Measurements from ENCODE around the gene PARP15. TPM values are rescaled to one million over a fixed set of nuclear protein-coding genes. Genes with fewer than 3 reads are reported as not detected.
"Not testable (repeated sequence)": the region's sequence is repeated elsewhere in the genome, so short reads cannot be mapped to it uniquely, and the experiment has no call there.

PARP15 gene
- total and polyA plus RNA-seq, 10 donors: 59.3 to 128 (median 72.8) TPM

DNA sequence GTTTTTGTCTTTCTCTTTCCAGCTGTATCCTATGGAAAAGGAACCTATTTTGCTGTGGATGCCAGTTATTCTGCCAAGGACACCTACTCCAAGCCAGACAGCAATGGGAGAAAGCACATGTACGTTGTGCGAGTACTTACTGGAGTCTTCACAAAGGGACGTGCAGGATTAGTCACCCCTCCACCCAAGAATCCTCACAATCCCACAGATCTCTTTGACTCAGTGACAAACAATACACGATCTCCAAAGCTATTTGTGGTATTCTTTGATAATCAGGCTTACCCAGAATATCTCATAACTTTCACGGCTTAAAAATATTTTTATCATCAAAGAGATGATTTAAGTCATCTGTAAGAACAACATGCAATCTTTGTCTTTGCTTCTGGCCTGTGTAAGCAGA is 58.3 kb downstream of the PARP15 start:
- TF ChIP-seq POLR2AphosphoS5 (IDR thresholded peaks at IDR 0.05) (no peak), POLR2A (IDR thresholded peaks at IDR 0.05) (no peak)
- TF ChIP-seq, protein P1, sequence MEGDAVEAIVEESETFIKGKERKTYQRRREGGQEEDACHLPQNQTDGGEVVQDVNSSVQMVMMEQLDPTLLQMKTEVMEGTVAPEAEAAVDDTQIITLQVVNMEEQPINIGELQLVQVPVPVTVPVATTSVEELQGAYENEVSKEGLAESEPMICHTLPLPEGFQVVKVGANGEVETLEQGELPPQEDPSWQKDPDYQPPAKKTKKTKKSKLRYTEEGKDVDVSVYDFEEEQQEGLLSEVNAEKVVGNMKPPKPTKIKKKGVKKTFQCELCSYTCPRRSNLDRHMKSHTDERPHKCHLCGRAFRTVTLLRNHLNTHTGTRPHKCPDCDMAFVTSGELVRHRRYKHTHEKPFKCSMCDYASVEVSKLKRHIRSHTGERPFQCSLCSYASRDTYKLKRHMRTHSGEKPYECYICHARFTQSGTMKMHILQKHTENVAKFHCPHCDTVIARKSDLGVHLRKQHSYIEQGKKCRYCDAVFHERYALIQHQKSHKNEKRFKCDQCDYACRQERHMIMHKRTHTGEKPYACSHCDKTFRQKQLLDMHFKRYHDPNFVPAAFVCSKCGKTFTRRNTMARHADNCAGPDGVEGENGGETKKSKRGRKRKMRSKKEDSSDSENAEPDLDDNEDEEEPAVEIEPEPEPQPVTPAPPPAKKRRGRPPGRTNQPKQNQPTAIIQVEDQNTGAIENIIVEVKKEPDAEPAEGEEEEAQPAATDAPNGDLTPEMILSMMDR (IDR thresholded peaks at IDR 0.05 in 8 of 11, conservative IDR thresholded peaks at IDR 0.05 in 3 of 11): no peak
- Histone ChIP-seq H3K27ac (no peak overlapping the region), H3K4me1 (no peaks in the 10 kb centered on the region), H3K27me3 (replicated peaks in 1 of 7) (no peaks in the 10 kb centered on the region), H3K36me3 (peaks cover 0 to 62% (median 23%) of the 10 kb centered on the region in 6 donors), H3K4me3 (no peak overlapping the region), H3K9me3 (no peaks in the 10 kb centered on the region)
- intact Hi-C loops (cut with DNase I; ENCODE audit: low total_unique reads): no loop called here
- no peak for DNase-seq
- 85 to 91% (median 88%) methylated on average over 5 of the region's 5 CpGs for WGBS, 5 donors

DNA sequence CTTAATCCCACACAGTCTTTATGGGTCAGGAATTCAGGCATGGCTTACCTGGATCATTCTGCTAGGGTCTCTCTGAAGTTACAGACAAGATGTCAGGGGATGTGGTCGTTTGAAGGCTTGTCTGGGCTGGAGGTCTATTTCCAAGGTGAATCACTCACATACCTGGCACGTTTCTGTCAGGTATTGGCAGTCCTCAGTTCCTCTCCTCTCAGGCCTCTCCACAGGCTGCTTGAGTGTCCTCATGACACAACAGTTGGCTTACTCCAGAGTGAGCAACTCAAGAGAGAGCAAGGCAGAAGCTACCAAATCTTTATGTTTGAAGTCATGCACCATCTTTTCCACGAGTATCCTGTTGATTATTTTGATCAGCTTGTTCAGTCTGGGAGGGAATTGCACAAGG is 59.2 kb downstream of the PARP15 start:
- Histone ChIP-seq H3K4me3 (no peak overlapping the region), H3K9me3 (no peaks in the 10 kb centered on the region), H3K27me3 (replicated peaks in 1 of 7) (no peaks in the 10 kb centered on the region), H3K27ac (no peak overlapping the region), H3K4me1 (no peaks in the 10 kb centered on the region), H3K36me3 (peaks cover 0 to 53% (median 23%) of the 10 kb centered on the region in 6 donors)
- intact Hi-C loops (cut with DNase I; ENCODE audit: low total_unique reads): no loop called here
- 71 to 85% (median 75%) methylated on average over 3 of the region's 3 CpGs for WGBS, 5 donors
- TF ChIP-seq POLR2AphosphoS5 (IDR thresholded peaks at IDR 0.05): no peak
- no peak for DNase-seq

DNA sequence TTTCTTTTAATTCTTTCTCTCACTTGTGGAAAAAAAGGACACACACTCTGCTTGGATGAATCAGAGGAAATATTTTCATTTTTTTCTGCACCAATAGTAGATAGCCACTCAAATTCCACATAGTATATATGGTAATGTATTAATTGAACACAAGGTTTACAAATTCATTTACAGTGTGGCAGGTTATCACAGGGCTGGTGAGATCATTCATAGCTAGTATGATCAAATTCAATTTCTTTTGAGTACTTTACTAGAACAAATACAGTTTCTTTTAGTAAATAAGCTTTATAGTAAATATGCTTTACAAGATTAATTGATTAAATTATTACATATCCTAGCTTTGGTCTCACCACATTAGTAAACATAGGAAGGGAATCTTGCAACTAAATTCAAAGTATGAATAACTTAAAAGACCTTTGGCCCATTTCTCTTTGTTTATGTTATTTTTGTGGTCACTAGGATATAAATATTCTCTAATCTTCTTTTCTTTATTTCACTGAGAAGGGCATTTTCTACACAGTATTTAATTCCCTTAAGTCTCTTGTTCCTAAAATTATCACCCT is 63.1 kb downstream of the PARP15 start:
- H3K36me3 ChIP-seq: peaks cover 0 to 22% (median 16%) of the 10 kb centered on the region in 6 donors
- TF ChIP-seq POLR2AphosphoS5 (IDR thresholded peaks at IDR 0.05): no peak
- TF ChIP-seq POLR2A (IDR thresholded peaks at IDR 0.05): no peak
- no peaks in the 10 kb centered on the region for H3K4me1 ChIP-seq
- no peak for DNase-seq
- H3K27ac ChIP-seq: no peak overlapping the region
- H3K27me3 ChIP-seq (replicated peaks in 1 of 7): no peaks in the 10 kb centered on the region
- intact Hi-C loops (cut with DNase I; ENCODE audit: low total_unique reads): no loop called here
- no peaks in the 10 kb centered on the region for H3K9me3 ChIP-seq
- no peak overlapping the region for H3K4me3 ChIP-seq

DNA sequence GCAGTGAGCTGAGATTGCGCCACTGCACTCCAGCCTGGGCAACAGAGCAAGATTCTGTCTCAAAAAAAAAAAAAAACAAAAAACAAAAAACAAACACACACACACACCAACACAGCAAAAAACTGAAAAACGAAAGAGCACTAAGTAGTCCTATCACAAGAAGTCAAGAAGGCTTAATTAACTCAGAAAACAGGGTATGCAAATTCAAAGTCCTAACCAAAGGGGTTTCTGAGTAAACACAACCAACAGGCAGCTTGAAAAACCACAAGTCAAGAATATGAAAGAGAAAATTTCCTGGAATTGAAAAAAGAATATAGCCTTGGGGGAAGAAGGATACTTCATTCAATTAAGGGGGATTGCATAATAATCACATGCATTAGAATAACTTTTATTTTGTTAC is 65.5 kb downstream of the PARP15 start:
- no peak for DNase-seq
- no peak overlapping the region for H3K27ac ChIP-seq
- no peaks in the 10 kb centered on the region for H3K36me3 ChIP-seq
- H3K9me3 ChIP-seq: no peaks in the 10 kb centered on the region
- no peaks in the 10 kb centered on the region for H3K4me1 ChIP-seq
- WGBS, 5 donors: 71 to 89% (median 78%) methylated on average over 2 of the region's 2 CpGs
- TF ChIP-seq POLR2AphosphoS5 (IDR thresholded peaks at IDR 0.05) (no peak), POLR2A (IDR thresholded peaks at IDR 0.05) (no peak)
- TF ChIP-seq, protein P1 (IDR thresholded peaks at IDR 0.05 in 8 of 11, conservative IDR thresholded peaks at IDR 0.05 in 3 of 11): no peak
- H3K4me3 ChIP-seq: no peak overlapping the region
- intact Hi-C loops (cut with DNase I; ENCODE audit: low total_unique reads): no loop called here
- H3K27me3 ChIP-seq (replicated peaks in 1 of 7): no peaks in the 10 kb centered on the region

DNA sequence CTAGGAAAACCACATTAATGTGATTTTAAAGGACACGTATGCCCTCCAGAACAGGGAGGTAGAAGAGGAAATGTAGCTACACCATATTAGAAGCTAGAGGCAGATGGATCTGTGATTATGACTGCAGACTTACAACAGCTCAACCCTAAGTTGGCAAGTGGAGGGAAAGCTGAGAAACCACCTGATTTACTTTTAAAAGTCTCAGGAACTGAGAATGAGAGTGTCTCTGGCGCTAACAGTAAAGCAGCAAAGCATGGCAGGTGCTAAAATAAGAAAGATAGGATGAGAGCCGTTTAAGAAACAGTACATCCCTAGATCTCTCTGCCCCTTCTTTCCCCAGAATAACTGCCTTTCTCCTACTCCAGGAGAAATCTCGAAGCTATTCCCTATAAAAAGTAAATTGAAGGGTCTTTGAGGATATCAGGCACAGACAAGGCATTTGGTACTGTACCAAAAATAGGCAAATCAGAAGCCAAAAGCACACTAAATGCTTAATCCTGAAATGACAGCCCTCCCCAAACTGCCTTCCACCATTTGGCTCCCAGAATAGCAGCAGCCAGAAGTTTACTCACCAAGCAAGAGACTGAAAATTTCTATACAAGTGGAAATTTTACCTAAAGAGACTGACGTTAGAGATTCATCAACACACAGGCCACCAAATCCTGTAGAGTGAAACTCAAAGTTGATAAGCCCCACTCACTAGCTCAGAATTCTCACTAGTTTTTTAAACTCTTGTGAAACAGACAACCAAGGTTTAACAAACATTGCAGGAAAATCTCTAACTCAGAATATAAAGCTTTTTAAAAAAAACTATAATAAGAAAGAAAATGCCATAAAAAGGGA is 68.9 kb downstream of the PARP15 start:
- intact Hi-C loops (cut with DNase I; ENCODE audit: low total_unique reads): no loop called here
- no peak for DNase-seq
- H3K36me3 ChIP-seq: no peaks in the 10 kb centered on the region
- H3K9me3 ChIP-seq: no peaks in the 10 kb centered on the region
- H3K27ac ChIP-seq: peak overlapping the region in 1 of 8 donors; percentile 4
- no peaks in the 10 kb centered on the region for H3K27me3 ChIP-seq (replicated peaks in 1 of 7)
- no peak overlapping the region for H3K4me3 ChIP-seq
- TF ChIP-seq POLR2A (IDR thresholded peaks at IDR 0.05) (no peak), POLR2AphosphoS5 (IDR thresholded peaks at IDR 0.05) (no peak)
- TF ChIP-seq, protein P1 (IDR thresholded peaks at IDR 0.05 in 8 of 11, conservative IDR thresholded peaks at IDR 0.05 in 3 of 11): no peak
- 38 to 80% (median 70%) methylated on average over 5 of the region's 5 CpGs for WGBS, 5 donors
- no peaks in the 10 kb centered on the region for H3K4me1 ChIP-seq

DNA sequence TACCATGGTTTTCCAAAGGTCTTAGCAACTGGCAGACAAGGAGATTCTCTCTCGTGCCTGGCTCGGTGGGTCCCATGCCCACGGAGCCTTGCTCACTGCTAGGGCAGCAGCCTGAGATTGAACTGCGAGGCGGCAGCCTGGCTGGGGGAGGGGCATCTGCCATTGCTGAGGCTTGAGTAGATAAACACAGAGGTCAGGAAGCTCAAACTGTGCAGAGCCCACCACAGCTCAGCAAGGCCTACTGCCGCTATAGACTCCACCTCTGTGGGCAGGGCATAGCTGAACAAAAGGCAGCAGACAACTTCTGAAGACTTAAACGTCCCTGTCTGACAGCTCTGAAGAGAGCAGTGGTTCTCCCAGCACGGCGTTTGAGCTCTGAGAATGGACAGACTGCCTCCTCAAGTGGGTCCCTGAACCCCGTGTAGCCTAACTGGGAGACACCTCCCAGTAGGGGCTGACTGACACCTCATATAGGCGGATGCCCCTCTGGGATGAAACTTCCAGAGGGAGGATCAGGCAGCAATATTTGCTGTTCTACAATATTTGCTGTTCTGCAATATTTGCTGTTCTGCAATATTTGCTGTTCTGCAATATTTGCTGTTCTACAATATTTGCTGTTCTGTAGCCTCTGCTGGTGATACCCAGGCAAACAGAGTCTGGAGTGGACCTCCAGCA is 73.9 kb downstream of the PARP15 start:
- H3K27me3 ChIP-seq (replicated peaks in 1 of 7); H3K36me3 ChIP-seq; H3K27ac ChIP-seq; DNase-seq; H3K4me1 ChIP-seq; H3K4me3 ChIP-seq; H3K9me3 ChIP-seq; intact Hi-C loops (cut with DNase I; ENCODE audit: low total_unique reads): not testable (repeated sequence)
- WGBS, 5 donors: 81 to 91% (median 84%) methylated on average over 8 to 11 of the region's 11 CpGs

DNA sequence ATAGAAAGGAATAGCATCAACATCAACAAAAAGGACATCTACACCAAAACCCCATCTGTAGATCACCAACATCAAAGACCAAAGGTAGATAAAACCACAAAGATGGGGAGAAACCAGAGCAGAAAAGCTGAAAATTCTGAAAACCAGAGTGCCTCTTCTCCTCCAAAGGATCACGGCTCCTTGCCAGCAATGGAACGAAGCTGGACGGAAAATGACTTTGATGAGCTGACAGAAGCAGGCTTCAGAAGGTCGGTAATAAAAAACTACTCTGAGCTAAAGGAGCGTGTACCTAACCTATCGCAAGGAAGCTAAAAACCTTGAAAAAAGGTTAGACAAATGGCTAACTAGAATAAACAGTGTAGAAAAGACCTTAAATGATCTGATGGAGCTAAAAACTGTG is 74.5 kb downstream of the PARP15 start:
- H3K27me3 ChIP-seq (replicated peaks in 1 of 7); DNase-seq; intact Hi-C loops (cut with DNase I; ENCODE audit: low total_unique reads); H3K4me1 ChIP-seq; H3K36me3 ChIP-seq; H3K4me3 ChIP-seq; H3K9me3 ChIP-seq; H3K27ac ChIP-seq: not testable (repeated sequence)
- 83 to 94% (median 91%) methylated on average over 6 of the region's 6 CpGs for WGBS, 5 donors
